Osteoblast (primary cell): Measurements from ENCODE around the gene OR52E6. TPM values are rescaled to one million over a fixed set of nuclear protein-coding genes. Genes with fewer than 3 reads are reported as not detected.

ENCODE experiments used
- DNase-seq: peaks from one replicate; pipeline ENCODE4 v3.0.0; 2011; ENCODE audit warnings: low spot score, mixed read lengths; ENCODE audit not compliant: insufficient read length; ENCODE audit errors: missing footprints
- H2AFZ ChIP-seq: 2 replicates; pipeline ENCODE4 v1.6.0; 2011; ENCODE audit warnings: mild to moderate bottlenecking, low read length
- H3K27ac ChIP-seq: 2 replicates; pipeline ENCODE4 v1.5.1; 2011; ENCODE audit warnings: mild to moderate bottlenecking, low read depth, low read length, moderate library complexity
- H3K27me3 ChIP-seq: 2 replicates; pipeline ENCODE4 v1.6.0; 2012; ENCODE audit warnings: mild to moderate bottlenecking, control low read depth, inconsistent platforms, low read length, moderate library complexity; ENCODE audit not compliant: insufficient read depth
- H3K36me3 ChIP-seq: 2 replicates; pipeline ENCODE4 v1.5.1; 2011; ENCODE audit warnings: mild to moderate bottlenecking, low read length, control low read depth, moderate library complexity; ENCODE audit not compliant: insufficient read depth
- H3K4me1 ChIP-seq: 2 replicates; pipeline ENCODE4 v1.5.1; 2011; ENCODE audit warnings: mild to moderate bottlenecking, low read length, control low read depth, moderate library complexity; ENCODE audit not compliant: insufficient read depth
- H3K4me2 ChIP-seq: 2 replicates; pipeline ENCODE4 v1.6.0; 2011; ENCODE audit warnings: mild to moderate bottlenecking, low read length; ENCODE audit not compliant: insufficient read depth
- H3K4me3 ChIP-seq: fragments of 200-600 bp; sonication (generic); 3 replicates; pipeline ENCODE4 v1.5.1; 2012; ENCODE audit warnings: mild to moderate bottlenecking, low read length, inconsistent platforms; ENCODE audit not compliant: insufficient read depth
- H3K79me2 ChIP-seq: 2 replicates; pipeline ENCODE4 v1.6.0; 2012; ENCODE audit warnings: mild to moderate bottlenecking, low read length, control low read depth, inconsistent platforms; ENCODE audit not compliant: insufficient read depth
- H3K9me3 ChIP-seq: 2 replicates; pipeline ENCODE4 v1.5.1; 2011; ENCODE audit warnings: low read depth, low read length, control low read depth
- H4K20me1 ChIP-seq: 2 replicates; pipeline ENCODE4 v1.6.0; 2012; ENCODE audit warnings: mild to moderate bottlenecking, low read length, control low read depth; ENCODE audit not compliant: insufficient read depth
- total RNA-seq: library from RNA; depleted of rRNA; stranded (reverse); fragments of >200 nt; gene quantifications from 2 replicates; pipeline ENCODE4 v1.2.3, GENCODE V29; 2012
- TF ChIP-seq, protein P1 (sequence below): IDR thresholded peaks from 2 replicates; pipeline ENCODE4 v1.5.1; 2011; ENCODE audit warnings: mild to moderate bottlenecking, low read depth, low read length, moderate library complexity; ENCODE audit errors: extremely low read depth

The OR52E6 gene
- total RNA-seq, 1 donor: 1.4 TPM

DNA sequence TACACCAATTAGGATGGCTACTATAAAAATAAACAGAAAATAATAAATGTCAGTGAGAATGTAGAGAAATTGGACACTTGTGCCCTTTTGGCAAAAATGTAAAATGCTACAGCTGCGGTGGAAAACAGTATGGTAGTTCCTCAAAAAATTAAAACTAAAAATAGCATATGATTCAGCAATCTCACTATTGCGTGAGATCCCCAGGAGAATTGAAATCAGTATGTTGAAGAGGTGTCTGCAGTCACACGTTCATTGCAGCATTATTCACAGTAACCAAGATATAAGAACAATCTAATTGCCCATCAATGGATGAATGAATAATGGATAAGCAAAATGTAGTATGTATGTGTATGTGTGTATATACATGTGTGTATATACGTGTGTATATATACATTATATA lies 26.2 kb downstream of the OR52E6 start:
- Histone ChIP-seq H2AFZ (no peak overlapping the region), H3K4me2 (no peak overlapping the region), H3K4me3 (no peak overlapping the region), H3K4me1 (no peaks in the 10 kb centered on the region), H4K20me1 (no peaks in the 10 kb centered on the region), H3K79me2 (no peaks in the 10 kb centered on the region), H3K36me3 (no peaks in the 10 kb centered on the region), H3K27me3 (no peaks in the 10 kb centered on the region), H3K9me3 (no peaks in the 10 kb centered on the region), H3K27ac (no peak overlapping the region)
- TF ChIP-seq, protein P1, sequence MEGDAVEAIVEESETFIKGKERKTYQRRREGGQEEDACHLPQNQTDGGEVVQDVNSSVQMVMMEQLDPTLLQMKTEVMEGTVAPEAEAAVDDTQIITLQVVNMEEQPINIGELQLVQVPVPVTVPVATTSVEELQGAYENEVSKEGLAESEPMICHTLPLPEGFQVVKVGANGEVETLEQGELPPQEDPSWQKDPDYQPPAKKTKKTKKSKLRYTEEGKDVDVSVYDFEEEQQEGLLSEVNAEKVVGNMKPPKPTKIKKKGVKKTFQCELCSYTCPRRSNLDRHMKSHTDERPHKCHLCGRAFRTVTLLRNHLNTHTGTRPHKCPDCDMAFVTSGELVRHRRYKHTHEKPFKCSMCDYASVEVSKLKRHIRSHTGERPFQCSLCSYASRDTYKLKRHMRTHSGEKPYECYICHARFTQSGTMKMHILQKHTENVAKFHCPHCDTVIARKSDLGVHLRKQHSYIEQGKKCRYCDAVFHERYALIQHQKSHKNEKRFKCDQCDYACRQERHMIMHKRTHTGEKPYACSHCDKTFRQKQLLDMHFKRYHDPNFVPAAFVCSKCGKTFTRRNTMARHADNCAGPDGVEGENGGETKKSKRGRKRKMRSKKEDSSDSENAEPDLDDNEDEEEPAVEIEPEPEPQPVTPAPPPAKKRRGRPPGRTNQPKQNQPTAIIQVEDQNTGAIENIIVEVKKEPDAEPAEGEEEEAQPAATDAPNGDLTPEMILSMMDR: no peak
- no peak for DNase-seq

DNA sequence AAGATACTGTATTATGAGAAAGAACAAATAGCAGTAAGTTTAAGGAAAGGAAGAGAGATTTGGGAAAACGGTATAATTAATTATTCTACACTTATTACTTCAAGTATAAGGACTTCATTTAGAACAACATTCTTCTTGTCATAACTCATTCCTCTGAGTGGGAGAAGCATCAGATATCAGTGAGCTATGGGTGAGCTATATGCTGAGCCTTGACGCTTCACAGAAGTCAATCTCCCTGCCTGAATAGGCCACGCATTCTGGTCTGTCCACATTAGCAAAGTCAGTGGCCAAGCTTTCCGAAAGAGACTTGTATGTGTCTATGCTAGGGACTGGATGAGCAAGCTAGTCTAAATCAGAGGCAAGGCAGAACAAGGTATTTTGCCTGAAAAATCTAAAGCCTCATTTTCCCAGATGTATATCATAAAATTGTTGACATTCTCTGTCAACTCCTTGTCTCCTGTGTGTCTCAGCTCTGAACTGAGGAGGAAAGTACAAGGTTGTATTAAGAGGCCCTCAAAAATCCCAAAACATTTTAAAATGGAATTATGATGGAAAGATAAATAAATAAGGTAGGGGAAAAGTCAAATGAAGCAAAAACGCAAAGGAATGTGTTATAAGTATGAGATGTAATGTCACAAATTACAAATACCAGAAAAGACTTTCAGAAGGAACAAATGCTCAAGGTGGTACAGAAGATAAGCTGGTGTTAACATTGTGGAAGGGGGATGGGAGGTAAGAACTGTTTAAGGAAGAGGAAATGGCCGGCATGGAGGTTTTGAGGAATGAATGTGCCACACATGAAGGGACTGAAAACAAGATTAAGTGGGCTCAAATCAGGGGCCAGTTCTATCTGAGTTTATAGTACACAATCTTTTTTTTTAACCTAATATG lies 31.5 kb downstream of the OR52E6 start:
- no peak overlapping the region for H2AFZ ChIP-seq

DNA sequence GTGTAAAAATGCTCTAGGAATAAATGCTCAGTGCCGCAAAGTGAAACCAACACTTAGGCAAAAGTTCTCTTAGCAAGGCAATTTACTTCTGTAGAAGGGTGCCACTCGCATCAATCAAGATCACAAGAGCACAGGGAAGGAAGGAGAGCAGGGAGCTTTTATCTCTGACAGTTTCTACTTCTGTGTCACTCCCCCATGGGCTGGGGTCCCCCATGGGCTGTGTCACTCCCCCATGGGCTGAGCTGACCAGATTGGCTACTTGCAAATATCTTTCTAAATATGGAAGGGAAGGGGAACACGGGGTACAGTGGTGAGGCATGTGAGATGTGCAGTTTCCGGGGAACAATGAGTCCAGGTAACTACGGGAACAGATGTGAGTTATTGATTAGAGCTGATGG lies 32.6 kb downstream of the OR52E6 start:
- no peaks in the 10 kb centered on the region for H3K79me2 ChIP-seq
- no peak for DNase-seq
- peak overlapping the region; percentile 75 for H3K4me3 ChIP-seq
- no peaks in the 10 kb centered on the region for H3K9me3 ChIP-seq
- TF ChIP-seq, protein P1: no peak
- no peak overlapping the region for H3K27ac ChIP-seq
- H3K4me1 ChIP-seq: peaks cover 4% of the 10 kb centered on the region
- H4K20me1 ChIP-seq: no peaks in the 10 kb centered on the region
- H3K4me2 ChIP-seq: peak overlapping the region; percentile 94
- H3K36me3 ChIP-seq: no peaks in the 10 kb centered on the region
- peak overlapping the region; percentile 92 for H2AFZ ChIP-seq
- H3K27me3 ChIP-seq: no peaks in the 10 kb centered on the region

More for the DNA sequence above, 31.5 kb downstream of the OR52E6 start:
- Histone ChIP-seq H3K4me2 (no peak overlapping the region), H3K4me1 (peaks cover 4% of the 10 kb centered on the region), H4K20me1 (no peaks in the 10 kb centered on the region), H3K27me3 (no peaks in the 10 kb centered on the region), H3K27ac (no peak overlapping the region), H3K4me3 (no peak overlapping the region), H3K79me2 (no peaks in the 10 kb centered on the region), H3K9me3 (no peaks in the 10 kb centered on the region), H3K36me3 (no peaks in the 10 kb centered on the region)
- no peak for DNase-seq
- TF ChIP-seq, protein P1: no peak

GRCh38 chr11:5808500-5809121 lies 33.1 kb downstream of the OR52E6 start, which contains the start of gene OR52N2:
OR52N2 (plus strand) TSS chr11:5808924; CDS start chr11:5820336, 11,412 bp downstream.
- Histone ChIP-seq H4K20me1 (no peaks in the 10 kb centered on the region), H3K27me3 (no peaks in the 10 kb centered on the region), H3K4me2 (peak within 1 kb of the TSS; percentile 94), H3K4me3 (peak within 1 kb of the TSS; percentile 75), H2AFZ (peak within 1 kb of the TSS; percentile 92), H3K79me2 (no peaks in the 10 kb centered on the region), H3K27ac (no peak within 1 kb of the TSS), H3K4me1 (peaks cover 4% of the 10 kb centered on the region), H3K36me3 (no peaks in the 10 kb centered on the region), H3K9me3 (no peaks in the 10 kb centered on the region)
- TF ChIP-seq, protein P1: peak; percentile 91
- peak; percentile 70 for DNase-seq
